Neutrophil (primary cell): ENCODE measurements around the gene SENP7.

Source experiments
- H3K27ac ChIP-seq: fragments of 200-600 bp; sonication (generic); 2 replicates; pipeline ENCODE4 v1.5.1; 2016; ENCODE audit warnings: mild to moderate bottlenecking, moderate library complexity
- H3K27me3 ChIP-seq: fragments of 200-600 bp; sonication (generic); 2 replicates; pipeline ENCODE4 v1.6.0; 2016; ENCODE audit warnings: mild to moderate bottlenecking
- H3K36me3 ChIP-seq: fragments of 200-600 bp; sonication (generic); 2 replicates; pipeline ENCODE4 v1.5.1; 2017
- H3K4me1 ChIP-seq, 2 experiments: fragments of 200-600 bp in 1 of 2; sonication (generic) in 1 of 2; 1 replicate in 1 of 2; 2 replicates in 1 of 2; pipeline versions ENCODE4 v1.5.1 to v1.6.1; 2013 to 2016; ENCODE audit warnings: low read depth in 1 of 2, low read length in 1 of 2, mild to moderate bottlenecking in 1 of 2, moderate library complexity in 1 of 2; ENCODE audit not compliant: control insufficient read depth in 1 of 2, insufficient read depth in 1 of 2
- H3K4me3 ChIP-seq, 2 experiments: fragments of 200-600 bp in 1 of 2; sonication (generic) in 1 of 2; 1 replicate in 1 of 2; 2 replicates in 1 of 2; pipeline ENCODE4 v1.5.1; 2013 to 2016; ENCODE audit warnings: low read depth in 1 of 2, low read length in 1 of 2, mild to moderate bottlenecking in 1 of 2, moderate library complexity in 1 of 2
- H3K9me3 ChIP-seq: fragments of 200-600 bp; sonication (generic); 2 replicates; pipeline ENCODE4 v1.5.1; 2016
- TF ChIP-seq, protein P1 (sequence below): fragments of 200-600 bp; sonication (generic); IDR thresholded peaks from 2 replicates; pipeline ENCODE4 v1.5.1; 2016; ENCODE audit warnings: antibody characterized with exemption

SENP7 gene

GRCh38 chr3:101333883-101334282 lies 179.1 kb downstream of the SENP7 start:
- Histone ChIP-seq H3K36me3 (peaks cover 33% of the 10 kb centered on the region), H3K4me3 (no peak overlapping the region), H3K4me1 (no peaks in the 10 kb centered on the region), H3K9me3 (no peaks in the 10 kb centered on the region), H3K27ac (no peak overlapping the region), H3K27me3 (no peaks in the 10 kb centered on the region)
- TF ChIP-seq, protein P1, sequence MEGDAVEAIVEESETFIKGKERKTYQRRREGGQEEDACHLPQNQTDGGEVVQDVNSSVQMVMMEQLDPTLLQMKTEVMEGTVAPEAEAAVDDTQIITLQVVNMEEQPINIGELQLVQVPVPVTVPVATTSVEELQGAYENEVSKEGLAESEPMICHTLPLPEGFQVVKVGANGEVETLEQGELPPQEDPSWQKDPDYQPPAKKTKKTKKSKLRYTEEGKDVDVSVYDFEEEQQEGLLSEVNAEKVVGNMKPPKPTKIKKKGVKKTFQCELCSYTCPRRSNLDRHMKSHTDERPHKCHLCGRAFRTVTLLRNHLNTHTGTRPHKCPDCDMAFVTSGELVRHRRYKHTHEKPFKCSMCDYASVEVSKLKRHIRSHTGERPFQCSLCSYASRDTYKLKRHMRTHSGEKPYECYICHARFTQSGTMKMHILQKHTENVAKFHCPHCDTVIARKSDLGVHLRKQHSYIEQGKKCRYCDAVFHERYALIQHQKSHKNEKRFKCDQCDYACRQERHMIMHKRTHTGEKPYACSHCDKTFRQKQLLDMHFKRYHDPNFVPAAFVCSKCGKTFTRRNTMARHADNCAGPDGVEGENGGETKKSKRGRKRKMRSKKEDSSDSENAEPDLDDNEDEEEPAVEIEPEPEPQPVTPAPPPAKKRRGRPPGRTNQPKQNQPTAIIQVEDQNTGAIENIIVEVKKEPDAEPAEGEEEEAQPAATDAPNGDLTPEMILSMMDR = no peak

DNA sequence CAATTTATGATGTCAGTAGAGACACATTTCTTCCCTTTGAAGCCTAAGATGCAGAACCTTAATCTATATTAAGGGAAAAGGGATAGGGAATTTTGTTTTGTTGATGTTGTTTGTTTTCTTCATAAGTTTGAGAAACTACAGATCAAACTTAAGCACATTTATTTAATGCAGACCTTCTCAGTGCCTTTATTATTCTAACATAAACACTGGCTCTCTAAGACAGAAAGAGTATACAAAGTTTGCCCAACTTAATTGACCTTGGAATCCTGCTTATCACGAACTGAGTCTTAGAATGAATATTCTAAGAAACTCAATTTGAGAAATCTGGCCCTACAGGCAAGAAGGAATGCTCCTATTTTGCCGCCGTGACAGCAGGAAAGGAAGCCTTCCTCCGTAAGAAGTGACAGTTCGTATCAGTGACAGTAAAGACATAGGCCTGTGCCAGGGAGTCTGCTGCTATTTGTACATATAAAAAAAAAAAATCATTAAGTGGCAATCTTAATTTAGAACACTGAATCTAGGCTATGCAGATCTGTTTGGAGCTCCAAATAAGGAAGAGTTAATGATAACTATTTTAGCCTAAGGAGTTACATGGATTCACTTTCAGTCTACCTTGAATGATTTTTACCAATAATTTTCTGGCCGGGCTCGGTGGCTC lies 183.9 kb downstream of the SENP7 start:
- no peak overlapping the region for H3K4me3 ChIP-seq
- H3K36me3 ChIP-seq = peaks cover 49% of the 10 kb centered on the region
- H3K9me3 ChIP-seq = no peaks in the 10 kb centered on the region
- H3K27me3 ChIP-seq = no peaks in the 10 kb centered on the region
- TF ChIP-seq, protein P1 = no peak
- no peak overlapping the region for H3K27ac ChIP-seq
- no peaks in the 10 kb centered on the region for H3K4me1 ChIP-seq

DNA sequence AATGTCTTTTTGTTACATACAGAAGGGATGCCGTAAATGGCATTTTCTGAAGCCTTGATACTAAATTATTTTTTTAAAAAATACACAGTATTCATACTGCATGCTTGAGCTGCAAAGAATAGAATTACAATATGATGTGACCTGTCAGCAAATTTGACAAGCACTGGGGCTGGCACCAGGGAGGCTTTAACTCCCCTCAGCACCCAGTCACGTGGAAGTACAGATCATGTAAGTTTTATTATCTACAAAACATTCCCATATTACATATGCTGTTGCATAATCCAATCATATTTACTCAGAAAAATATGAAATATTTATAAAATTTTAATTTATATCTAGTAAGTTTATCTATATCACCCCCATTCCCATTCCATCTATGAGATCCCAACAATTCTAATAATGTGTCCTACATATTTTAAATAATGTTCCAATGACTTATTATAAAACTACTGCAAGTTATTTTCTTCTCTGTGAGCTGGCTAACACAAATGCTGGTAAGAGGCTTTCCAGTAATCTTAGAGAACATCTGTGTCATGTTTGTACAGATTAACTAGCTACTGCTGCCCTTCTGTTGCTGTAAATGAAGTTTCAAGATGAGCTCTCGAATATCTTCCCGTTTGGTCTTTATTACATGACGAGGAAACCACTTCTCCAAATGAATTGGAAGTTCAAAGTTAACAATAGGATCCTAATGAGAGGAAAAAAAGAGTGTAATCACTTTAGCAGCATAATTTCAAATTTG lies 187.4 kb downstream of the SENP7 start:
- Histone ChIP-seq H3K36me3 (peaks cover 39% of the 10 kb centered on the region), H3K4me3 (no peak overlapping the region), H3K9me3 (no peaks in the 10 kb centered on the region), H3K4me1 (no peaks in the 10 kb centered on the region), H3K27ac (no peak overlapping the region), H3K27me3 (no peaks in the 10 kb centered on the region)
- TF ChIP-seq, protein P1 = no peak

DNA sequence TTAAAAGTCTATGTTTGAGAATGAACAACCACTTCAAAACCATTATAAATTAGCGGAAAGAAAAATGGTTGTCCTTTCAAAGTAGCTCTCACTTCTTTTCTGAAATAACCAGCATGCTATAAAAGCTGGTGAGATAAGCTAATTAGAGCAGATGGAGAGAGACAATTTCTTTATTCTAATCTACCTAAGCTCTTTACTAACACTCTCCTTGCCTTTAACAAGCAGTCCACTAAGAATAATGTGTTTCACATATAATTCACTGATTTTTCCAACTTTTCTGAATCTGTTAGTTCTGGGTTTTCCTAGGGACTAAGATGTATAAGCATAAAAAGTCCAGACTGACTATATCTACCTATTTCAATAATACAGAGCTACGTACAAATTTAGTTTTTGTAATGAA lies 192.5 kb downstream of the SENP7 start, which contains the start of gene IMPG2:
Gene IMPG2 (minus strand): TSS at position 101 of the 400 bp plus-strand sequence. CDS start 203 bp downstream, outside the sequence.
- Histone ChIP-seq H3K27me3 (no peaks in the 10 kb centered on the region), H3K4me3 (no peak within 1 kb of the TSS), H3K4me1 (no peaks in the 10 kb centered on the region), H3K9me3 (no peaks in the 10 kb centered on the region), H3K36me3 (peaks cover 3% of the 10 kb centered on the region), H3K27ac (no peak within 1 kb of the TSS)
- TF ChIP-seq, protein P1 = no peak

GRCh38 chr3:101319531-101319930 lies 193.5 kb downstream of the SENP7 start:
- TF ChIP-seq, protein P1 = no peak
- Histone ChIP-seq H3K27ac (no peak overlapping the region), H3K9me3 (no peaks in the 10 kb centered on the region), H3K4me1 (no peaks in the 10 kb centered on the region), H3K36me3 (no peaks in the 10 kb centered on the region), H3K4me3 (no peak overlapping the region), H3K27me3 (no peaks in the 10 kb centered on the region)
